Suprapubic skin (tissue), 4 donors: Measurements from ENCODE around the gene TTC24.

Experiments used
- EP300 ChIP-seq: sonication (generic); formaldehyde crosslinking; IDR thresholded peaks from one replicate; pipeline ENCODE4 v1.6.1; 2017; ENCODE audit warnings: antibody characterized with exemption
- POLR2A ChIP-seq, 2 donors: fragments of 450-650 bp; IDR thresholded peaks; one replicate each; pipeline ENCODE4 v1.6.1; 2017; ENCODE audit warnings: antibody characterized with exemption in 2 of 2, mild to moderate bottlenecking in 2 of 2, moderate library complexity in 2 of 2
- POLR2AphosphoS5 ChIP-seq, 3 donors: sonication (generic); formaldehyde crosslinking; IDR thresholded peaks; one replicate each; pipeline ENCODE4 v1.6.1; 2017; ENCODE audit warnings: antibody characterized with exemption in 3 of 3
- TF ChIP-seq, protein P1 (sequence below), 2 donors: fragments of 200-600 bp in 1 of 2; fragments of 450-650 bp in 1 of 2; sonication (generic) in 1 of 2; IDR thresholded peaks; one replicate each; pipeline ENCODE4 v1.5.1; 2016 to 2019; ENCODE audit warnings: antibody characterized with exemption in 2 of 2, mild to moderate bottlenecking in 1 of 2, moderate library complexity in 1 of 2

GRCh38 chr1:156547982-156548381 is 31.5 kb upstream of the TTC24 start:
- no peak for TF ChIP-seq EP300
- TF ChIP-seq, protein P1, sequence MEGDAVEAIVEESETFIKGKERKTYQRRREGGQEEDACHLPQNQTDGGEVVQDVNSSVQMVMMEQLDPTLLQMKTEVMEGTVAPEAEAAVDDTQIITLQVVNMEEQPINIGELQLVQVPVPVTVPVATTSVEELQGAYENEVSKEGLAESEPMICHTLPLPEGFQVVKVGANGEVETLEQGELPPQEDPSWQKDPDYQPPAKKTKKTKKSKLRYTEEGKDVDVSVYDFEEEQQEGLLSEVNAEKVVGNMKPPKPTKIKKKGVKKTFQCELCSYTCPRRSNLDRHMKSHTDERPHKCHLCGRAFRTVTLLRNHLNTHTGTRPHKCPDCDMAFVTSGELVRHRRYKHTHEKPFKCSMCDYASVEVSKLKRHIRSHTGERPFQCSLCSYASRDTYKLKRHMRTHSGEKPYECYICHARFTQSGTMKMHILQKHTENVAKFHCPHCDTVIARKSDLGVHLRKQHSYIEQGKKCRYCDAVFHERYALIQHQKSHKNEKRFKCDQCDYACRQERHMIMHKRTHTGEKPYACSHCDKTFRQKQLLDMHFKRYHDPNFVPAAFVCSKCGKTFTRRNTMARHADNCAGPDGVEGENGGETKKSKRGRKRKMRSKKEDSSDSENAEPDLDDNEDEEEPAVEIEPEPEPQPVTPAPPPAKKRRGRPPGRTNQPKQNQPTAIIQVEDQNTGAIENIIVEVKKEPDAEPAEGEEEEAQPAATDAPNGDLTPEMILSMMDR (IDR thresholded peaks at IDR 0.05): no peak
- TF ChIP-seq POLR2A (IDR thresholded peaks at IDR 0.05): no peak
- TF ChIP-seq POLR2AphosphoS5 (IDR thresholded peaks at IDR 0.05): no peak
